WERI-Rb-1 (cell line): Measurements from ENCODE around the gene MMP24OS.

Source experiments
- DNase-seq: peaks from one replicate; pipeline ENCODE4 v3.0.0-alpha.2; 2020
- H3K27ac ChIP-seq: fragments of 250-450 bp; sonication (Bioruptor Pico); 2 replicates; pipeline ENCODE4 v1.5.1; 2020; ENCODE audit warnings: mild to moderate bottlenecking, moderate library complexity
- H3K27me3 ChIP-seq: fragments of 250-450 bp; sonication (Bioruptor Pico); 2 replicates; pipeline ENCODE4 v1.5.1; 2021; ENCODE audit warnings: mild to moderate bottlenecking, low read depth, moderate library complexity; ENCODE audit not compliant: insufficient read depth, severe bottlenecking
- H3K36me3 ChIP-seq: fragments of 250-450 bp; sonication (Bioruptor Pico); 2 replicates; pipeline ENCODE4 v1.5.1; 2020; ENCODE audit warnings: mild to moderate bottlenecking, moderate library complexity
- H3K4me3 ChIP-seq: 2 replicates; pipeline ENCODE4 v1.5.1; 2011; ENCODE audit warnings: low read depth, mild to moderate bottlenecking, control low read depth, low read length
- H3K9me3 ChIP-seq: fragments of 250-450 bp; sonication (Bioruptor Pico); 2 replicates; pipeline ENCODE4 v1.5.1; 2021; ENCODE audit warnings: mild to moderate bottlenecking, moderate library complexity; ENCODE audit not compliant: severe bottlenecking
- TF ChIP-seq, protein P1 (sequence below): IDR thresholded peaks from 2 replicates; pipeline ENCODE4 v1.5.1; 2011; ENCODE audit warnings: low read depth, mild to moderate bottlenecking, control low read depth, inconsistent platforms, low read length

Gene MMP24OS

GRCh38 chr20:35290186-35290886 is 12.4 kb upstream of the MMP24OS start:
- no peak overlapping the region for H3K27ac ChIP-seq

GRCh38 chr20:35288325-35289060 is 10.6 kb upstream of the MMP24OS start:
- Histone ChIP-seq H3K36me3 (peaks cover under 1% of the 10 kb centered on the region; the same call in 1 of the 2 replicates), H3K27ac (no peak overlapping the region), H3K4me3 (no peak overlapping the region), H3K9me3 (no peaks in the 10 kb centered on the region), H3K27me3 (no peaks in the 10 kb centered on the region)
- no peak for DNase-seq
- TF ChIP-seq, protein P1, sequence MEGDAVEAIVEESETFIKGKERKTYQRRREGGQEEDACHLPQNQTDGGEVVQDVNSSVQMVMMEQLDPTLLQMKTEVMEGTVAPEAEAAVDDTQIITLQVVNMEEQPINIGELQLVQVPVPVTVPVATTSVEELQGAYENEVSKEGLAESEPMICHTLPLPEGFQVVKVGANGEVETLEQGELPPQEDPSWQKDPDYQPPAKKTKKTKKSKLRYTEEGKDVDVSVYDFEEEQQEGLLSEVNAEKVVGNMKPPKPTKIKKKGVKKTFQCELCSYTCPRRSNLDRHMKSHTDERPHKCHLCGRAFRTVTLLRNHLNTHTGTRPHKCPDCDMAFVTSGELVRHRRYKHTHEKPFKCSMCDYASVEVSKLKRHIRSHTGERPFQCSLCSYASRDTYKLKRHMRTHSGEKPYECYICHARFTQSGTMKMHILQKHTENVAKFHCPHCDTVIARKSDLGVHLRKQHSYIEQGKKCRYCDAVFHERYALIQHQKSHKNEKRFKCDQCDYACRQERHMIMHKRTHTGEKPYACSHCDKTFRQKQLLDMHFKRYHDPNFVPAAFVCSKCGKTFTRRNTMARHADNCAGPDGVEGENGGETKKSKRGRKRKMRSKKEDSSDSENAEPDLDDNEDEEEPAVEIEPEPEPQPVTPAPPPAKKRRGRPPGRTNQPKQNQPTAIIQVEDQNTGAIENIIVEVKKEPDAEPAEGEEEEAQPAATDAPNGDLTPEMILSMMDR = no peak

More at GRCh38 chr20:35290186-35290886, 12.4 kb upstream of the MMP24OS start:
- no peak for DNase-seq
- TF ChIP-seq, protein P1 = no peak
- Histone ChIP-seq H3K4me3 (no peak overlapping the region), H3K9me3 (no peaks in the 10 kb centered on the region), H3K36me3 (no peaks in the 10 kb centered on the region), H3K27me3 (no peaks in the 10 kb centered on the region)

- H3K9me3 ChIP-seq = no peaks in the 10 kb centered on the region
- H3K27ac ChIP-seq = no peak overlapping the region
- DNase-seq = no peak
- TF ChIP-seq, protein P1 = no peak
- H3K4me3 ChIP-seq = no peak overlapping the region
- H3K36me3 ChIP-seq = peaks cover 8% of the 10 kb centered on the region
- no peaks in the 10 kb centered on the region for H3K27me3 ChIP-seq
These were observed 9.8 kb upstream of the MMP24OS start for GRCh38 chr20:35287509-35288324.

DNA sequence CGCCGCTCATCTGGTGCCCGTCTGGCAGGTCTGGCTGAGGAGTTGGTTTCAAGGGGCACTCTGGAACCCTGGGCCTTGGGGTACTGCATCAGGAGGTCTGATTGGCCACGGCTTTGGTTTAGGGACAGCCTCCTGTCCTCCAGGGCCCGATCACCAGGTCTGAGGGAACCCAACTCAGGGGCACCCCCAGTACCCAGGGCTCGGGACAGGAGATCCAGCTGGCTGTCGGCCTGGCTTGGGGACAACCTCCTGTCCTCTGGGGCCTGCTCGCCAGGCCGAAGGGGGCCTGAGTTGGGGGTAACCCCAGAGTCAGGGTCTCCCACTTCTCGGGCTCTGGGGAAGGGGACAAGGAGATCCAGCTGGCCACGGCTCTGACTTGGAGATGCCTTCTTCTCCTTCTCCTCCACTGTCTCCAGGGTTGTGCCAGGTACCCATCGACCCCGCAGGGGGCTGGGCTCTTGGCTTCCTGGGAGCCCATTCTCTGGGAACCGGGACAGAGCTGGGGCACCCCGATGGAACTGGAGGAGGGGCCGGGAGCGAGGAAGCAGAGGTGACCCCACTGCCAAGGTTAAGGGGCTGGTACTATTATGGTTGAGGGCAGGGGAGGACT is 9.1 kb upstream of the MMP24OS start:
- DNase-seq = no peak
- Histone ChIP-seq H3K4me3 (no peak overlapping the region), H3K27me3 (no peaks in the 10 kb centered on the region), H3K27ac (no peak overlapping the region), H3K36me3 (peaks cover 15% of the 10 kb centered on the region), H3K9me3 (no peaks in the 10 kb centered on the region)
- TF ChIP-seq, protein P1 = no peak

- H3K4me3 ChIP-seq = no peak overlapping the region
- DNase-seq = no peak
- TF ChIP-seq, protein P1 = no peak
- no peaks in the 10 kb centered on the region for H3K9me3 ChIP-seq
- H3K36me3 ChIP-seq = peaks cover 22% of the 10 kb centered on the region
- no peaks in the 10 kb centered on the region for H3K27me3 ChIP-seq
- H3K27ac ChIP-seq = no peak overlapping the region
These were observed 8.4 kb upstream of the MMP24OS start for GRCh38 chr20:35286077-35286898.
